Liver (tissue), 9 donors: ENCODE measurements around the gene CRYBB3. TPM values are rescaled to one million over a fixed set of nuclear protein-coding genes. Genes with fewer than 3 reads are reported as not detected.
A peak's percentile ranks its signal among the peaks of the same experiment; 100 is the strongest.

Experiments
- DNase-seq: peaks from one replicate; pipeline ENCODE4 v3.0.0-alpha.2; 2017; ENCODE audit warnings: low spot score
- H3K27ac ChIP-seq, 2 donors: one replicate each; pipeline ENCODE4 v1.7.0; 2013; ENCODE audit warnings: inconsistent platforms in 2 of 2, low read length in 2 of 2, control low read depth in 1 of 2, low read depth in 1 of 2, mild to moderate bottlenecking in 1 of 2
- H3K27me3 ChIP-seq, 4 donors: one replicate each; pipeline versions ENCODE4 v1.6.1 to v1.7.0; 2013; ENCODE audit warnings: low read length in 3 of 4, inconsistent platforms in 1 of 4, mild to moderate bottlenecking in 1 of 4, moderate library complexity in 1 of 4; ENCODE audit not compliant: control insufficient read depth in 4 of 4, insufficient read depth in 4 of 4
- H3K36me3 ChIP-seq, 4 donors: one replicate each; pipeline versions ENCODE4 v1.6.1 to v1.7.0; 2013; ENCODE audit warnings: low read length in 3 of 4, mild to moderate bottlenecking in 3 of 4, low read depth in 1 of 4, moderate library complexity in 1 of 4; ENCODE audit not compliant: control insufficient read depth in 4 of 4, insufficient read depth in 3 of 4
- H3K4me1 ChIP-seq, 4 donors: one replicate each; pipeline versions ENCODE4 v1.6.1 to v1.7.0; 2013; ENCODE audit warnings: low read length in 3 of 4, mild to moderate bottlenecking in 3 of 4, moderate library complexity in 1 of 4; ENCODE audit not compliant: control insufficient read depth in 4 of 4, insufficient read depth in 4 of 4
- H3K4me3 ChIP-seq, 3 donors: one replicate each; pipeline versions ENCODE4 v1.6.1 to v1.7.0; 2013; ENCODE audit warnings: low read length in 3 of 3, control low read depth in 1 of 3, low read depth in 1 of 3, mild to moderate bottlenecking in 1 of 3
- H3K9ac ChIP-seq, 2 donors: one replicate each; pipeline ENCODE4 v1.7.0; 2013; ENCODE audit warnings: low read length in 2 of 2, mild to moderate bottlenecking in 2 of 2, moderate library complexity in 2 of 2, control low read depth in 1 of 2, low read depth in 1 of 2
- H3K9me3 ChIP-seq, 4 donors: one replicate each; pipeline versions ENCODE4 v1.6.1 to v1.7.0; 2013; ENCODE audit warnings: low read length in 3 of 4; ENCODE audit not compliant: control insufficient read depth in 4 of 4
- ATF3 ChIP-seq: IDR thresholded peaks from 2 replicates; pipeline ENCODE4 v1.6.1; 2016; ENCODE audit warnings: antibody characterized with exemption
- CTCF ChIP-seq: fragments of 150-350 bp; IDR thresholded peaks from 2 replicates; pipeline ENCODE4 v1.5.1; 2017; ENCODE audit warnings: improper control_type of control experiment, low read depth, low read length; ENCODE audit not compliant: missing input control
- FOXA2 ChIP-seq: IDR thresholded peaks from 2 replicates; pipeline ENCODE4 v1.6.1; 2016; ENCODE audit warnings: antibody characterized with exemption
- GABPA ChIP-seq, 2 donors: IDR thresholded peaks in 1 of 2; conservative IDR thresholded peaks in 1 of 2; 2 replicates each; pipeline ENCODE4 v1.6.1; 2016; ENCODE audit warnings: antibody characterized with exemption in 2 of 2, mild to moderate bottlenecking in 1 of 2, moderate library complexity in 1 of 2
- HNF4A ChIP-seq, 2 donors: conservative IDR thresholded peaks; 2 replicates each; pipeline ENCODE4 v1.6.1; 2016; ENCODE audit warnings: antibody characterized with exemption in 2 of 2, mild to moderate bottlenecking in 2 of 2
- HNF4G ChIP-seq: IDR thresholded peaks from 2 replicates; pipeline ENCODE4 v1.6.1; 2016; ENCODE audit warnings: antibody characterized with exemption
- JUND ChIP-seq, 2 donors: IDR thresholded peaks; 2 replicates each; pipeline ENCODE4 v1.6.1; 2016; ENCODE audit warnings: antibody characterized with exemption in 2 of 2
- MAX ChIP-seq: IDR thresholded peaks from 2 replicates; pipeline ENCODE4 v1.6.1; 2016; ENCODE audit warnings: antibody characterized with exemption
- NR2F2 ChIP-seq: IDR thresholded peaks from 2 replicates; pipeline ENCODE4 v1.6.1; 2016; ENCODE audit warnings: antibody characterized with exemption
- RXRA ChIP-seq, 2 donors: IDR thresholded peaks; 2 replicates each; pipeline ENCODE4 v1.6.1; 2017 to 2018; ENCODE audit warnings: antibody characterized with exemption in 2 of 2, mild to moderate bottlenecking in 1 of 2
- YY1 ChIP-seq: IDR thresholded peaks from 2 replicates; pipeline ENCODE4 v1.6.1; 2016; ENCODE audit warnings: antibody characterized with exemption, mild to moderate bottlenecking
- ZBTB33 ChIP-seq: IDR thresholded peaks from 2 replicates; pipeline ENCODE4 v1.6.1; 2016; ENCODE audit warnings: antibody characterized with exemption
- WGBS: extraction: QIAGEN DNeasy Blood & Tissue Kit; methylation state at CpG from one replicate; pipeline ENCODE4 v1.1.7; 2013; 5-methylcytosine and 5-hydroxymethylcytosine counted together
- polyA plus RNA-seq, 2 donors: library from polyadenylated mRNA; stranded (reverse) in 1 of 2; unstranded in 1 of 2; fragments of 200-250 nt in 1 of 2; fragments of >200 nt in 1 of 2; fragmentation: Nextera tagmentation in 1 of 2; extraction: Ambion mirVana in 1 of 2; gene quantifications; one replicate each; pipeline versions ENCODE4 v1.2.1 to v1.2.3, GENCODE V29; 2013 to 2015
- total RNA-seq, 2 donors: library from RNA; depleted of rRNA; stranded (reverse); fragments of >200 nt; gene quantifications; one replicate each; pipeline ENCODE4 v1.2.3, GENCODE V29; 2014
- donor health status: healthy.
- donor health status: healthy.
- donor health status: healthy.
- donor health status: healthy.
- donor health status: healthy.

CRYBB3 gene
- total and polyA plus RNA-seq, 4 donors, result 0.25 to 0.38 TPM; not detected in 2

GRCh38 chr22:25186140-25186539 lies 13.5 kb upstream of the CRYBB3 start:
- Histone ChIP-seq H3K9me3 (no peaks in the 10 kb centered on the region), H3K4me3 (no peak overlapping the region), H3K36me3 (peaks cover 8 to 39% (median 25%) of the 10 kb centered on the region in 4 donors), H3K27me3 (no peaks in the 10 kb centered on the region), H3K27ac (no peak overlapping the region), H3K4me1 (peaks cover 11 to 52% (median 47%) of the 10 kb centered on the region in 4 donors), H3K9ac (no peak overlapping the region)
- DNase-seq, result no peak
- peak; percentile 52 to 80 for TF ChIP-seq RXRA (IDR thresholded peaks at IDR 0.05)
- TF ChIP-seq ATF3, result no peak
- peak; percentile 54 to 77 for TF ChIP-seq HNF4A (conservative IDR thresholded peaks at IDR 0.05)
- TF ChIP-seq HNF4G, result no peak
- no peak for TF ChIP-seq ZBTB33
- 42% methylated on average over 3 of the region's 3 CpGs for WGBS

- WGBS, result 94% methylated on average over 6 of the region's 6 CpGs
Measured at GRCh38 chr22:25187469-25187868, 12.2 kb upstream of the CRYBB3 start.

More at GRCh38 chr22:25187469-25187868, 12.2 kb upstream of the CRYBB3 start:
- Histone ChIP-seq H3K27me3 (no peaks in the 10 kb centered on the region), H3K4me3 (no peak overlapping the region), H3K36me3 (peaks cover 8 to 51% (median 30%) of the 10 kb centered on the region in 4 donors), H3K9me3 (no peaks in the 10 kb centered on the region), H3K9ac (no peak overlapping the region), H3K4me1 (peaks cover 8 to 42% (median 36%) of the 10 kb centered on the region in 4 donors), H3K27ac (no peak overlapping the region)
- TF ChIP-seq ATF3 (no peak), GABPA (IDR thresholded peaks at IDR 0.05 in 1 of 2, conservative IDR thresholded peaks at IDR 0.05 in 1 of 2) (no peak), FOXA2 (no peak), NR2F2 (no peak), RXRA (IDR thresholded peaks at IDR 0.05) (no peak), MAX (no peak), HNF4G (no peak), ZBTB33 (no peak), JUND (IDR thresholded peaks at IDR 0.05) (no peak), CTCF (no peak), YY1 (no peak)
- DNase-seq, result no peak
